ENCODE data around the gene CNOT6L.
A peak's percentile ranks its signal among the peaks of the same experiment; 100 is the strongest.

The CNOT6L gene

GRCh38 chr4:77710059-77710458, 109.1 kb downstream of the CNOT6L start:
- peaks cover 0 to 4% of the 10 kb centered on the region in 2 donors for H3K36me3 ChIP-seq (ENCODE audit: control insufficient read depth in 1 of 2, insufficient read depth in 2 of 2, low read length in 2 of 2)
- no peaks in the 10 kb centered on the region for H3K9me3 ChIP-seq (ENCODE audit: control insufficient read depth in 1 of 2, low read length in 2 of 2)
- no peak overlapping the region for H3K27ac ChIP-seq (ENCODE audit: low read length)
- H3K4me1 ChIP-seq (ENCODE audit: control insufficient read depth in 1 of 2, insufficient read depth in 2 of 2, low read length in 2 of 2): no peaks in the 10 kb centered on the region
- H3K4me3 ChIP-seq (ENCODE audit: low read depth in 1 of 2, low read length in 2 of 2): no peak overlapping the region
- H3K27me3 ChIP-seq (ENCODE audit: low read depth, low read length): no peaks in the 10 kb centered on the region

- Histone ChIP-seq H3K9me3 (ENCODE audit: control insufficient read depth in 1 of 2, low read length in 2 of 2) (no peaks in the 10 kb centered on the region), H3K27ac (ENCODE audit: low read length) (no peak overlapping the region), H3K27me3 (ENCODE audit: low read depth, low read length) (no peaks in the 10 kb centered on the region), H3K4me3 (ENCODE audit: low read depth in 1 of 2, low read length in 2 of 2) (no peak overlapping the region), H3K4me1 (ENCODE audit: control insufficient read depth in 1 of 2, insufficient read depth in 2 of 2, low read length in 2 of 2) (no peaks in the 10 kb centered on the region), H3K36me3 (ENCODE audit: control insufficient read depth in 1 of 2, insufficient read depth in 2 of 2, low read length in 2 of 2) (no peaks in the 10 kb centered on the region)
These were observed 112.5 kb downstream of the CNOT6L start for GRCh38 chr4:77706717-77707116.

- H3K4me3 ChIP-seq (ENCODE audit: low read depth in 1 of 2, low read length in 2 of 2): no peak overlapping the region
- H3K27ac ChIP-seq (ENCODE audit: low read length): no peak overlapping the region
- peaks cover 0 to 3% of the 10 kb centered on the region in 2 donors for H3K4me1 ChIP-seq (ENCODE audit: control insufficient read depth in 1 of 2, insufficient read depth in 2 of 2, low read length in 2 of 2)
- H3K36me3 ChIP-seq (ENCODE audit: control insufficient read depth in 1 of 2, insufficient read depth in 2 of 2, low read length in 2 of 2): no peaks in the 10 kb centered on the region
- H3K27me3 ChIP-seq (ENCODE audit: low read depth, low read length): no peaks in the 10 kb centered on the region
- H3K9me3 ChIP-seq (ENCODE audit: control insufficient read depth in 1 of 2, low read length in 2 of 2): no peaks in the 10 kb centered on the region
These were observed 115.5 kb downstream of the CNOT6L start for GRCh38 chr4:77703666-77704065.

DNA sequence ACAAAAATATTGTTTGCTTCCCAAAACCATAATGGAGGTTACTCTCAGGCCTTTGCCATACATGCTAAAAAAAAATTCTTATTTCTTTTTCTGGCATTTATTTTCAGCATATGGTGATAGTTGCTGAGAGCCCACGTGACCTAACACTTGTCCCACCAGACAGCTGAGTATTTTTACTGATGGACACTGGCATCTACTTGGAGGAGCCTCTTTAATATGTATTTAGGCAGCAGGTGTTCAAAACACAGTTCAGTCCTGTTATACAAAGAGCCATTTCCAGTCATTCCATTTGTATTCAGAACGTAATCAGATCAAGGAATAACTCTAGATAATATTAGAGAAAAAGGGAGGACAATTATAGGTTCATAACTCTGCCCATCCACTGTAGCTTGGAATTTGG, 118.0 kb downstream of the CNOT6L start:
- Histone ChIP-seq H3K27ac (ENCODE audit: low read length) (no peak overlapping the region), H3K9me3 (ENCODE audit: control insufficient read depth in 1 of 2, low read length in 2 of 2) (no peaks in the 10 kb centered on the region), H3K27me3 (ENCODE audit: low read depth, low read length) (no peaks in the 10 kb centered on the region), H3K36me3 (ENCODE audit: control insufficient read depth in 1 of 2, insufficient read depth in 2 of 2, low read length in 2 of 2) (no peaks in the 10 kb centered on the region), H3K4me3 (ENCODE audit: low read depth in 1 of 2, low read length in 2 of 2) (no peak overlapping the region), H3K4me1 (ENCODE audit: control insufficient read depth in 1 of 2, insufficient read depth in 2 of 2, low read length in 2 of 2) (peaks cover 0 to 10% of the 10 kb centered on the region in 2 donors)

DNA sequence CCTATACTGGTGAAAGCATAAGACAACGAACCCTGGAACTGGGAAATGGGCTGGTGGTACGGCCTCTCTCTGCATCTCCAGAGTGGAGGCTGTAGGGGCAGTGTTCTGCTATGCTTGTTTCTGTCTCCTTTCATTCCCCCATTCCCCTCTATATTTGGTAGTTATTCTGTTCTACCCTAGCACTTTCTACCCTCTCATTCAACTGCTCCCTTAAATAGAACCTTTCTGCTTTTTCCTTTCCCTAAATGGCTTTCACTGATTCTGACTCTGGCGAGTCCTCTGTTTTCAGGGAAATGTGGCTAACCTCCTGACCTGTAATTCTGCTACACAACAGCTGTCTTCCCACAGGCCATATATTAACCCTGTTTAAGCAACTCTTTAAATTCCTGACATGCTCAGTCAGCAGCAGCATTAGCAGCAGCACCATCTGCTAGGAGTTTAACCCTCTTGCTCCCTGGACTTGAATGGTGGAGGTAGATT, 119.4 kb downstream of the CNOT6L start:
- no peak overlapping the region for H3K27ac ChIP-seq (ENCODE audit: low read length)
- H3K4me3 ChIP-seq (ENCODE audit: low read depth in 1 of 2, low read length in 2 of 2): no peak overlapping the region
- peaks cover 0 to 10% of the 10 kb centered on the region in 2 donors for H3K4me1 ChIP-seq (ENCODE audit: control insufficient read depth in 1 of 2, insufficient read depth in 2 of 2, low read length in 2 of 2)
- no peaks in the 10 kb centered on the region for H3K36me3 ChIP-seq (ENCODE audit: control insufficient read depth in 1 of 2, insufficient read depth in 2 of 2, low read length in 2 of 2)
- H3K27me3 ChIP-seq (ENCODE audit: low read depth, low read length): no peaks in the 10 kb centered on the region
- no peaks in the 10 kb centered on the region for H3K9me3 ChIP-seq (ENCODE audit: control insufficient read depth in 1 of 2, low read length in 2 of 2)

- peak overlapping the region in 1 of 2 donors; percentile 20 for H3K4me3 ChIP-seq (ENCODE audit: low read depth in 1 of 2, low read length in 2 of 2)
- no peaks in the 10 kb centered on the region for H3K36me3 ChIP-seq (ENCODE audit: control insufficient read depth in 1 of 2, insufficient read depth in 2 of 2, low read length in 2 of 2)
- H3K9me3 ChIP-seq (ENCODE audit: control insufficient read depth in 1 of 2, low read length in 2 of 2): no peaks in the 10 kb centered on the region
These were observed 121.1 kb downstream of the CNOT6L start for GRCh38 chr4:77697860-77698590.

GRCh38 chr4:77695774-77696173, 123.4 kb downstream of the CNOT6L start:
- no peaks in the 10 kb centered on the region for H3K27me3 ChIP-seq (ENCODE audit: low read depth, low read length)
- no peaks in the 10 kb centered on the region for H3K9me3 ChIP-seq (ENCODE audit: control insufficient read depth in 1 of 2, low read length in 2 of 2)
- H3K27ac ChIP-seq (ENCODE audit: low read length): no peak overlapping the region
- H3K4me1 ChIP-seq (ENCODE audit: control insufficient read depth in 1 of 2, insufficient read depth in 2 of 2, low read length in 2 of 2): peaks cover 0 to 10% of the 10 kb centered on the region in 2 donors
- H3K36me3 ChIP-seq (ENCODE audit: control insufficient read depth in 1 of 2, insufficient read depth in 2 of 2, low read length in 2 of 2): no peaks in the 10 kb centered on the region
- H3K4me3 ChIP-seq (ENCODE audit: low read depth in 1 of 2, low read length in 2 of 2): no peak overlapping the region

More at GRCh38 chr4:77697860-77698590, 121.1 kb downstream of the CNOT6L start:
- Histone ChIP-seq H3K27me3 (ENCODE audit: low read depth, low read length) (no peaks in the 10 kb centered on the region), H3K4me1 (ENCODE audit: control insufficient read depth in 1 of 2, insufficient read depth in 2 of 2, low read length in 2 of 2) (peaks cover 0 to 10% of the 10 kb centered on the region in 2 donors), H3K27ac (ENCODE audit: low read length) (no peak overlapping the region)

GRCh38 chr4:77692847-77693432, 126.2 kb downstream of the CNOT6L start:
- Histone ChIP-seq H3K27me3 (ENCODE audit: low read depth, low read length) (no peaks in the 10 kb centered on the region), H3K36me3 (ENCODE audit: control insufficient read depth in 1 of 2, insufficient read depth in 2 of 2, low read length in 2 of 2) (no peaks in the 10 kb centered on the region), H3K4me3 (ENCODE audit: low read depth in 1 of 2, low read length in 2 of 2) (no peak overlapping the region), H3K27ac (ENCODE audit: low read length) (no peak overlapping the region), H3K9me3 (ENCODE audit: control insufficient read depth in 1 of 2, low read length in 2 of 2) (no peaks in the 10 kb centered on the region), H3K4me1 (ENCODE audit: control insufficient read depth in 1 of 2, insufficient read depth in 2 of 2, low read length in 2 of 2) (no peaks in the 10 kb centered on the region)

- Histone ChIP-seq H3K27me3 (ENCODE audit: low read depth, low read length) (no peaks in the 10 kb centered on the region), H3K4me3 (ENCODE audit: low read depth in 1 of 2, low read length in 2 of 2) (no peak overlapping the region), H3K36me3 (ENCODE audit: control insufficient read depth in 1 of 2, insufficient read depth in 2 of 2, low read length in 2 of 2) (no peaks in the 10 kb centered on the region), H3K9me3 (ENCODE audit: control insufficient read depth in 1 of 2, low read length in 2 of 2) (no peaks in the 10 kb centered on the region), H3K27ac (ENCODE audit: low read length) (no peak overlapping the region), H3K4me1 (ENCODE audit: control insufficient read depth in 1 of 2, insufficient read depth in 2 of 2, low read length in 2 of 2) (no peaks in the 10 kb centered on the region)
These were observed 137.4 kb downstream of the CNOT6L start for GRCh38 chr4:77681792-77682191.

- Histone ChIP-seq H3K27me3 (ENCODE audit: low read depth, low read length) (no peaks in the 10 kb centered on the region), H3K9me3 (ENCODE audit: control insufficient read depth in 1 of 2, low read length in 2 of 2) (no peaks in the 10 kb centered on the region), H3K27ac (ENCODE audit: low read length) (no peak overlapping the region), H3K36me3 (ENCODE audit: control insufficient read depth in 1 of 2, insufficient read depth in 2 of 2, low read length in 2 of 2) (no peaks in the 10 kb centered on the region), H3K4me1 (ENCODE audit: control insufficient read depth in 1 of 2, insufficient read depth in 2 of 2, low read length in 2 of 2) (peaks cover 0 to 3% of the 10 kb centered on the region in 2 donors), H3K4me3 (ENCODE audit: low read depth in 1 of 2, low read length in 2 of 2) (no peak overlapping the region)
These were observed 142.3 kb downstream of the CNOT6L start for GRCh38 chr4:77676842-77677241.

GRCh38 chr4:77671051-77671450, 148.1 kb downstream of the CNOT6L start:
- Histone ChIP-seq H3K36me3 (ENCODE audit: control insufficient read depth in 1 of 2, insufficient read depth in 2 of 2, low read length in 2 of 2) (no peaks in the 10 kb centered on the region), H3K9me3 (ENCODE audit: control insufficient read depth in 1 of 2, low read length in 2 of 2) (no peaks in the 10 kb centered on the region), H3K4me1 (ENCODE audit: control insufficient read depth in 1 of 2, insufficient read depth in 2 of 2, low read length in 2 of 2) (no peaks in the 10 kb centered on the region), H3K27ac (ENCODE audit: low read length) (no peak overlapping the region), H3K4me3 (ENCODE audit: low read depth in 1 of 2, low read length in 2 of 2) (no peak overlapping the region), H3K27me3 (ENCODE audit: low read depth, low read length) (no peaks in the 10 kb centered on the region)
